PC-3 (cell line): Measurements from ENCODE around the gene MGAT4A. TPM values are rescaled to one million over a fixed set of nuclear protein-coding genes. Genes with fewer than 3 reads are reported as not detected.

ENCODE experiments used
- ATAC-seq: fragments of 200-7000 bp; cut with Tn5 transposase; 2 replicates; pipeline ENCODE4 v1.9.1; 2020; ENCODE audit warnings: mild to moderate bottlenecking, moderate library complexity
- BruUV-seq: library from RNA; stranded (reverse); fragments of 400-500 nt; replicated peaks from 2 replicates; lab custom pipeline; 2021; lab: Mats Ljungman, UMichigan
- CTCF ChIA-PET: fragments of 300-600 bp; sonication (Branson Sonifier 250); formaldehyde crosslinking; loops from one replicate; lab custom pipeline; 2022; ENCODE audit warnings: antibody characterized with exemption; lab: Charles Lee
- POLR2A ChIA-PET: fragments of 300-600 bp; sonication (Branson Sonifier 250); formaldehyde crosslinking; loops from one replicate; lab custom pipeline; 2022; ENCODE audit warnings: antibody characterized with exemption; ENCODE audit not compliant: unreplicated experiment; lab: Charles Lee
- DNase-seq: peaks from one replicate; pipeline ENCODE4 v3.0.0-alpha.2; 2015
- H2AFZ ChIP-seq: fragments of 300-600 bp; sonication (generic); 2 replicates; pipeline ENCODE4 v1.6.0; 2016; ENCODE audit warnings: antibody characterized with exemption, low read length
- H3F3A ChIP-seq: fragments of 300-600 bp; sonication (generic); one replicate; pipeline ENCODE4 v1.6.0; 2017; ENCODE audit warnings: antibody characterized with exemption, low read length, control low read depth, mild to moderate bottlenecking; ENCODE audit not compliant: unreplicated experiment
- H3K27ac ChIP-seq: fragments of 300-600 bp; sonication (generic); 2 replicates; pipeline ENCODE4 v1.5.1; 2016; ENCODE audit warnings: mild to moderate bottlenecking, low read length
- H3K27me3 ChIP-seq: fragments of 300-600 bp; sonication (generic); 2 replicates; pipeline ENCODE4 v1.6.1; 2016; ENCODE audit warnings: low read length, mixed read lengths
- H3K36me3 ChIP-seq: fragments of 300-600 bp; sonication (generic); 2 replicates; pipeline ENCODE4 v1.6.1; 2016; ENCODE audit warnings: low read depth, mixed run types, low read length, mixed read lengths
- H3K4me1 ChIP-seq: fragments of 300-600 bp; sonication (generic); 2 replicates; pipeline ENCODE4 v1.5.1; 2016; ENCODE audit warnings: low read length; ENCODE audit not compliant: insufficient read depth
- H3K4me2 ChIP-seq: fragments of 300-600 bp; sonication (generic); 2 replicates; pipeline ENCODE4 v1.6.0; 2016; ENCODE audit warnings: low read length
- H3K4me3 ChIP-seq: fragments of 300-600 bp; sonication (generic); 2 replicates; pipeline ENCODE4 v1.5.1; 2016; ENCODE audit warnings: mild to moderate bottlenecking, low read length, mixed read lengths
- H3K79me2 ChIP-seq: fragments of 300-600 bp; sonication (generic); 2 replicates; pipeline ENCODE4 v1.6.1; 2017; ENCODE audit warnings: low read length, mixed read lengths
- H3K9ac ChIP-seq: fragments of 300-600 bp; sonication (generic); 2 replicates; pipeline ENCODE4 v1.6.0; 2016; ENCODE audit warnings: mild to moderate bottlenecking, low read length
- H3K9me2 ChIP-seq: fragments of 300-600 bp; sonication (generic); replicated peaks from 2 replicates; pipeline ENCODE4 v1.6.1; 2016; ENCODE audit warnings: mixed run types, low read length, mixed read lengths
- H3K9me3 ChIP-seq: fragments of 300-600 bp; sonication (generic); 2 replicates; pipeline ENCODE4 v1.6.1; 2016; ENCODE audit warnings: low read length, mixed read lengths
- H4K20me1 ChIP-seq: fragments of 300-600 bp; sonication (generic); 2 replicates; pipeline ENCODE4 v1.6.1; 2016; ENCODE audit warnings: low read length, mixed read lengths
- EZH2 ChIP-seq: fragments of 300-600 bp; sonication (generic); IDR thresholded peaks from one replicate; pipeline ENCODE4 v1.6.1; 2017; ENCODE audit warnings: antibody characterized with exemption, mild to moderate bottlenecking, low read length; ENCODE audit not compliant: unreplicated experiment
- EZH2phosphoT487 ChIP-seq: fragments of 300-600 bp; sonication (generic); IDR thresholded peaks from 2 replicates; pipeline ENCODE4 v1.6.1; 2018; ENCODE audit warnings: mild to moderate bottlenecking, antibody characterized with exemption, low read length, borderline replicate concordance
- intact Hi-C: fragments of 100-400 bp; cut with micrococcal nuclease; formaldehyde crosslinking; loops from 2 replicates; pipeline ENCODE4 v1.9.0; 2023
- total RNA-seq: library from RNA; depleted of rRNA; stranded (reverse); fragments of >200 nt; gene quantifications from 2 replicates; pipeline ENCODE4 v1.2.3, GENCODE V29; 2014
- TF ChIP-seq, protein P1 (sequence below): fragments of 300-600 bp; sonication (generic); conservative IDR thresholded peaks from 2 replicates; pipeline ENCODE4 v1.5.1; 2017; ENCODE audit warnings: antibody characterized with exemption, low read depth, mild to moderate bottlenecking, low read length

MGAT4A gene
- total RNA-seq, 1 experiment from 2014 or later, result 6.1 TPM

DNA sequence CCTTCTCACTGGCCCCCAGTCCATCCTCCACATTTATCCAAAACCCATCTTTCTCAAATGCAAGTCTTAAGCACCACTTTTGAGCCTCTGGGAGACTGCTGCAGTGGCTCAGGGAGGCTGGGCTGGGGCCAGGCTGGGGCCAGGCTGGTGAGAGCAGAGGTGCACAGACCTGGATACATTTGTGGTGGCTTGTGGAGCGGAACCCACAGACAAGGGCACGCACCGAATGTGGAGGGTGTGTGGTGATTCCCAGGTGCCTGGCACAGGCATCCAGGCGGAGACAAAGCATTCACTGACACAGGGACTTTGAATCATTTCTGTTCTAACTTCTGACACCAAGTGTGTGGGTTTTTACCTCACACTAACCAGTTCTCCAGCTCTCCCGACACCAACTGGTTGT is 42.2 kb upstream of the MGAT4A start:
- POLR2A ChIA-PET, result no interaction called here
- Histone ChIP-seq H4K20me1 (no peaks in the 10 kb centered on the region), H3F3A (no peaks in the 10 kb centered on the region), H3K27me3 (no peaks in the 10 kb centered on the region), H3K9ac (no peak overlapping the region), H3K36me3 (no peaks in the 10 kb centered on the region), H3K4me3 (no peak overlapping the region), H2AFZ (no peak overlapping the region), H3K27ac (no peak overlapping the region), H3K9me3 (no peaks in the 10 kb centered on the region), H3K4me1 (peaks cover 18% of the 10 kb centered on the region), H3K79me2 (no peaks in the 10 kb centered on the region), H3K4me2 (no peak overlapping the region), H3K9me2 (no peaks in the 10 kb centered on the region)
- DNase-seq (no peak), ATAC-seq (no peak)
- TF ChIP-seq EZH2phosphoT487 (no peak), EZH2 (no peak)
- TF ChIP-seq, protein P1, sequence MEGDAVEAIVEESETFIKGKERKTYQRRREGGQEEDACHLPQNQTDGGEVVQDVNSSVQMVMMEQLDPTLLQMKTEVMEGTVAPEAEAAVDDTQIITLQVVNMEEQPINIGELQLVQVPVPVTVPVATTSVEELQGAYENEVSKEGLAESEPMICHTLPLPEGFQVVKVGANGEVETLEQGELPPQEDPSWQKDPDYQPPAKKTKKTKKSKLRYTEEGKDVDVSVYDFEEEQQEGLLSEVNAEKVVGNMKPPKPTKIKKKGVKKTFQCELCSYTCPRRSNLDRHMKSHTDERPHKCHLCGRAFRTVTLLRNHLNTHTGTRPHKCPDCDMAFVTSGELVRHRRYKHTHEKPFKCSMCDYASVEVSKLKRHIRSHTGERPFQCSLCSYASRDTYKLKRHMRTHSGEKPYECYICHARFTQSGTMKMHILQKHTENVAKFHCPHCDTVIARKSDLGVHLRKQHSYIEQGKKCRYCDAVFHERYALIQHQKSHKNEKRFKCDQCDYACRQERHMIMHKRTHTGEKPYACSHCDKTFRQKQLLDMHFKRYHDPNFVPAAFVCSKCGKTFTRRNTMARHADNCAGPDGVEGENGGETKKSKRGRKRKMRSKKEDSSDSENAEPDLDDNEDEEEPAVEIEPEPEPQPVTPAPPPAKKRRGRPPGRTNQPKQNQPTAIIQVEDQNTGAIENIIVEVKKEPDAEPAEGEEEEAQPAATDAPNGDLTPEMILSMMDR, result no peak
- CTCF ChIA-PET, result no interaction called here
- no TSS peak for BruUV-seq
- intact Hi-C loops, result no loop called here

DNA sequence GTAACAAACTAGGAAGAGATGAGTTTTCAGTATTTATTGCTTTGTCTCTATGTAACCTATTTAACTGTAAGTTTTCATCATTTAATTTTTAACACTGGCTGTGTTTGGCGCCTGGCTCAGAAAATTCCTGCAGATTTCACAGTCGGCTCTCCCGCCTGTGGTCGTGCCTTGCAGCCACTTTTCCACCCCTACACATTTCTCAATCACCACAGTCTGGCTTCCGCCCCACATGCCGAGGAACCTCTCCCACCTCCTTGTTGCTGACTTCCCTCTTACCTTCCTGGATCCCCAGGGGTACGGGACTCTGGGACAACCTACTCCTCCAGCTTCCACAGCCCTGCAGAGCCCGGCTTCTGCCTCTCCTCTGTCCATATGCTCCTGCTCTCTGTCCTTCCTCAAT is 41.6 kb upstream of the MGAT4A start:
- Histone ChIP-seq H3K4me1 (peaks cover 18% of the 10 kb centered on the region), H3K9me3 (no peaks in the 10 kb centered on the region), H3K4me3 (no peak overlapping the region), H3K27ac (no peak overlapping the region), H3K36me3 (no peaks in the 10 kb centered on the region), H3K79me2 (no peaks in the 10 kb centered on the region), H4K20me1 (no peaks in the 10 kb centered on the region), H2AFZ (no peak overlapping the region), H3K9ac (no peak overlapping the region), H3K27me3 (no peaks in the 10 kb centered on the region), H3F3A (no peaks in the 10 kb centered on the region), H3K4me2 (no peak overlapping the region), H3K9me2 (no peaks in the 10 kb centered on the region)
- TF ChIP-seq, protein P1, result no peak
- no peak for TF ChIP-seq EZH2phosphoT487
- no peak for TF ChIP-seq EZH2
- ChIA-PET POLR2A (no interaction called here), CTCF (no interaction called here)
- no peak for DNase-seq
- no peak for ATAC-seq
- no TSS peak for BruUV-seq
- intact Hi-C loops, result no loop called here

DNA sequence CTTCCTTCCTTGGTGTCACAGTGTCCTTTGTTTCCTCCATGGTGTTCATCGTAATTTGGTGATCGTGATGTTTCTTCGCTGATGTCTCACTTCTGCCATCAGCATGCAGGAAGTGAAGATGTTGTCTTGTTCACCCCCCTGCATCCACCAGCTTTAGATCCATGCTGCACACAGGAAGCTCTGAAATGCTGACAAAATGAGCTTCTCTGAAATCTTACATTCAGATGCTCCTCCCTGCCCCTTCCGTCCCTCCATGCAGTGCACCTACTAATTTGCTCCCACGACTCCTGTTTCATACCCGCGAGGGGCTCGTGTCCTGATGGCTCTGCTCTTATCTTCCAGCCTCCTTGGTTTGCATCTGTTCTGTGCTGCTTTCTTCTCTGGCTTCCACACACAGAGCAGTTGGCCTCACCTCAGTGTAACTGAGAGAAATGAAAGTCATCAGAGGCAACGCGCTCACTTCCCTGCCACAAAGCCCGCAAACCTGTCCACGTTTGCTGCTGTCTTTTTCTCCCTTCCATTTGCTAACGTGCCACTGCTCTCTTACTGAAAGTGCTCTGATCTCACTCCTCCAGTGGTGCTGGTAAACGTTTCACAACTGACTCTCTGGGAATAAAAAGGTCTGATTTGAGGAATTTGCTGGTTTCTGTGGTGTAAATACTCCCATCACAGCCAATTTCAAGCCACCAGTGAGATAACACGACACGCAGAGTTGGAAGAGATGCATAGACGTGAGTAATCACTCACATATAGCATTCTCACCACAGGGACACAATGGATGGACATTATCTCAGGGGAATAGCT is 41.0 kb upstream of the MGAT4A start:
- intact Hi-C loops, result no loop called here
- Histone ChIP-seq H3K4me1 (peaks cover 18% of the 10 kb centered on the region), H3F3A (no peaks in the 10 kb centered on the region), H2AFZ (no peak overlapping the region), H4K20me1 (no peaks in the 10 kb centered on the region), H3K9me2 (no peaks in the 10 kb centered on the region), H3K9ac (no peak overlapping the region), H3K27me3 (no peaks in the 10 kb centered on the region), H3K36me3 (no peaks in the 10 kb centered on the region), H3K9me3 (no peaks in the 10 kb centered on the region), H3K4me2 (no peak overlapping the region), H3K4me3 (no peak overlapping the region), H3K27ac (no peak overlapping the region), H3K79me2 (no peaks in the 10 kb centered on the region)
- TF ChIP-seq, protein P1, result no peak
- TF ChIP-seq EZH2 (no peak), EZH2phosphoT487 (no peak)
- DNase-seq (no peak), ATAC-seq (no peak)
- ChIA-PET CTCF (no interaction called here), POLR2A (no interaction called here)
- BruUV-seq, result no TSS peak
